Measurements from ENCODE around the gene TRPM3.

- no peak for TF ChIP-seq POLR2A (IDR thresholded peaks at IDR 0.05)
- no peak for TF ChIP-seq CTCF (IDR thresholded peaks at IDR 0.05)
Measured at GRCh38 chr9:70923961-70924360, 197.5 kb downstream of the TRPM3 start.
